HUES48 (cell line): Measurements from ENCODE around the gene SLC23A2.
"Not testable (repeated sequence)": the region's sequence is repeated elsewhere in the genome, so short reads cannot be mapped to it uniquely, and the experiment has no call there.

Experiments used
- H3K27ac ChIP-seq: one replicate; pipeline ENCODE4 v1.7.0; 2013; ENCODE audit warnings: low read depth, low read length, inconsistent platforms
- H3K27me3 ChIP-seq: 2 replicates; pipeline ENCODE4 v1.6.1; 2013; ENCODE audit warnings: mild to moderate bottlenecking, low read length; ENCODE audit not compliant: control insufficient read depth, insufficient read depth
- H3K36me3 ChIP-seq: 2 replicates; pipeline ENCODE4 v1.6.1; 2013; ENCODE audit warnings: low read length; ENCODE audit not compliant: control insufficient read depth, insufficient read depth
- H3K4me1 ChIP-seq: 2 replicates; pipeline ENCODE4 v1.6.1; 2013; ENCODE audit warnings: mild to moderate bottlenecking, low read length; ENCODE audit not compliant: control insufficient read depth, insufficient read depth
- H3K4me3 ChIP-seq: 2 replicates; pipeline ENCODE4 v1.5.1; 2013; ENCODE audit warnings: mild to moderate bottlenecking, low read depth, low read length
- H3K9ac ChIP-seq: 2 replicates; pipeline ENCODE4 v1.6.1; 2013; ENCODE audit warnings: mild to moderate bottlenecking, low read depth, low read length, moderate library complexity
- H3K9me3 ChIP-seq: 2 replicates; pipeline ENCODE4 v1.6.1; 2013; ENCODE audit warnings: low read length; ENCODE audit not compliant: control insufficient read depth, insufficient read depth

The SLC23A2 gene

GRCh38 chr20:5031701-5032100 lies 30.4 kb upstream of the SLC23A2 start:
- H3K27me3 ChIP-seq, H3K36me3 ChIP-seq, H3K27ac ChIP-seq, H3K9ac ChIP-seq, H3K4me1 ChIP-seq, H3K4me3 ChIP-seq, H3K9me3 ChIP-seq: not testable (repeated sequence)

- no peaks in the 10 kb centered on the region for H3K4me1 ChIP-seq
- H3K27ac ChIP-seq, result no peak overlapping the region
- H3K4me3 ChIP-seq, result no peak overlapping the region
- H3K27me3 ChIP-seq, result no peaks in the 10 kb centered on the region
- H3K9me3 ChIP-seq, result no peaks in the 10 kb centered on the region
- H3K36me3 ChIP-seq, result no peaks in the 10 kb centered on the region
- H3K9ac ChIP-seq, result no peak overlapping the region
Observed at GRCh38 chr20:5031206-5031557, 29.9 kb upstream of the SLC23A2 start.

- Histone ChIP-seq H3K27ac (no peak overlapping the region), H3K9ac (no peak overlapping the region), H3K4me3 (no peak overlapping the region), H3K36me3 (no peaks in the 10 kb centered on the region), H3K27me3 (no peaks in the 10 kb centered on the region), H3K9me3 (no peaks in the 10 kb centered on the region), H3K4me1 (no peaks in the 10 kb centered on the region)
Observed at GRCh38 chr20:5030348-5031205, 29.3 kb upstream of the SLC23A2 start.

- H3K27ac ChIP-seq, result peak overlapping the region; percentile 47
Observed at GRCh38 chr20:5028258-5029059, 27.1 kb upstream of the SLC23A2 start.

GRCh38 chr20:5024982-5025381 lies 23.7 kb upstream of the SLC23A2 start:
- no peak overlapping the region for H3K9ac ChIP-seq
- no peaks in the 10 kb centered on the region for H3K36me3 ChIP-seq
- no peaks in the 10 kb centered on the region for H3K27me3 ChIP-seq
- no peaks in the 10 kb centered on the region for H3K9me3 ChIP-seq
- no peaks in the 10 kb centered on the region for H3K4me1 ChIP-seq
- H3K4me3 ChIP-seq, result no peak overlapping the region
- H3K27ac ChIP-seq, result no peak overlapping the region

More at GRCh38 chr20:5028258-5029059, 27.1 kb upstream of the SLC23A2 start:
- not testable (repeated sequence) for H3K36me3 ChIP-seq, H3K9ac ChIP-seq, H3K4me3 ChIP-seq, H3K4me1 ChIP-seq, H3K27me3 ChIP-seq, H3K9me3 ChIP-seq

GRCh38 chr20:5024103-5024502 lies 22.8 kb upstream of the SLC23A2 start:
- Histone ChIP-seq H3K27me3 (no peaks in the 10 kb centered on the region), H3K4me1 (no peaks in the 10 kb centered on the region), H3K9ac (no peak overlapping the region), H3K4me3 (no peak overlapping the region), H3K27ac (no peak overlapping the region), H3K9me3 (no peaks in the 10 kb centered on the region), H3K36me3 (no peaks in the 10 kb centered on the region)

GRCh38 chr20:5023171-5023570 lies 21.9 kb upstream of the SLC23A2 start:
- H3K4me1 ChIP-seq, H3K9ac ChIP-seq, H3K27me3 ChIP-seq, H3K4me3 ChIP-seq, H3K36me3 ChIP-seq, H3K27ac ChIP-seq, H3K9me3 ChIP-seq: not testable (repeated sequence)

GRCh38 chr20:5020760-5021159 lies 19.4 kb upstream of the SLC23A2 start:
- Histone ChIP-seq H3K9me3 (no peaks in the 10 kb centered on the region), H3K36me3 (no peaks in the 10 kb centered on the region), H3K9ac (no peak overlapping the region), H3K27me3 (no peaks in the 10 kb centered on the region), H3K27ac (no peak overlapping the region), H3K4me3 (no peak overlapping the region), H3K4me1 (no peaks in the 10 kb centered on the region)

- Histone ChIP-seq H3K36me3 (no peaks in the 10 kb centered on the region), H3K4me1 (no peaks in the 10 kb centered on the region), H3K9ac (no peak overlapping the region), H3K27ac (no peak overlapping the region), H3K9me3 (no peaks in the 10 kb centered on the region), H3K4me3 (no peak overlapping the region), H3K27me3 (no peaks in the 10 kb centered on the region)
Observed at GRCh38 chr20:5013682-5014447, 12.6 kb upstream of the SLC23A2 start.

- H3K27me3 ChIP-seq, result no peaks in the 10 kb centered on the region
Observed at GRCh38 chr20:5008759-5009158, 7.4 kb upstream of the SLC23A2 start.

GRCh38 chr20:5005326-5005725 lies 4.0 kb upstream of the SLC23A2 start:
- Histone ChIP-seq H3K27me3 (peaks cover 4% of the 10 kb centered on the region; the same call in 1 of the 2 replicates), H3K4me3 (no peak overlapping the region), H3K9ac (no peak overlapping the region), H3K36me3 (no peaks in the 10 kb centered on the region), H3K27ac (no peak overlapping the region), H3K4me1 (no peaks in the 10 kb centered on the region), H3K9me3 (no peaks in the 10 kb centered on the region)

More at GRCh38 chr20:5008759-5009158, 7.4 kb upstream of the SLC23A2 start:
- Histone ChIP-seq H3K9me3 (no peaks in the 10 kb centered on the region), H3K4me3 (no peak overlapping the region), H3K9ac (no peak overlapping the region), H3K27ac (no peak overlapping the region), H3K36me3 (no peaks in the 10 kb centered on the region), H3K4me1 (no peaks in the 10 kb centered on the region)
